Uterus (tissue), 4 donors: ENCODE measurements around the gene SERINC2. TPM values are rescaled to one million over a fixed set of nuclear protein-coding genes. Genes with fewer than 3 reads are reported as not detected.

Experiments used
- DNase-seq, 2 donors: peaks; one replicate each; pipeline ENCODE4 v3.0.0-alpha.2; 2019 to 2020
- H3K27ac ChIP-seq, 2 donors: fragments of 200-600 bp; sonication (generic); 1 replicate in 1 of 2; 2 replicates in 1 of 2; pipeline ENCODE4 v1.5.1; 2016 to 2018
- H3K27me3 ChIP-seq, 2 donors: fragments of 200-600 bp; sonication (generic); one replicate each; pipeline ENCODE4 v1.5.1; 2018 to 2019; ENCODE audit warnings: control low read depth in 1 of 2
- H3K36me3 ChIP-seq, 2 donors: fragments of 200-600 bp; sonication (generic); one replicate each; pipeline ENCODE4 v1.5.1; 2019; ENCODE audit warnings: control low read depth in 1 of 2
- H3K4me1 ChIP-seq, 2 donors: fragments of 200-600 bp; sonication (generic); one replicate each; pipeline ENCODE4 v1.5.1; 2018 to 2019; ENCODE audit warnings: control low read depth in 1 of 2
- H3K4me3 ChIP-seq, 2 donors: fragments of 200-600 bp; sonication (generic); 1 replicate in 1 of 2; 2 replicates in 1 of 2; pipeline ENCODE4 v1.5.1; 2018 to 2019; ENCODE audit warnings: mild to moderate bottlenecking in 1 of 2
- H3K9me3 ChIP-seq, 2 donors: fragments of 200-600 bp; sonication (generic); one replicate each; pipeline ENCODE4 v1.5.1; 2019; ENCODE audit warnings: control low read depth in 1 of 2
- CTCF ChIP-seq, 4 experiments: fragments of 200-600 bp in 2 of 4; fragments of 450-650 bp in 2 of 4; sonication (generic) in 2 of 4; IDR thresholded peaks; one replicate each; pipeline ENCODE4 v1.5.1; 2016 to 2019; ENCODE audit warnings: antibody characterized with exemption in 4 of 4, mild to moderate bottlenecking in 2 of 4, moderate library complexity in 1 of 4
- POLR2A ChIP-seq, 2 donors: fragments of 450-650 bp; IDR thresholded peaks; one replicate each; pipeline ENCODE4 v1.6.1; 2016; ENCODE audit warnings: antibody characterized with exemption in 2 of 2, mild to moderate bottlenecking in 1 of 2, moderate library complexity in 1 of 2
- intact Hi-C: fragments of 100-400 bp; cut with DNase I; formaldehyde crosslinking; loops from one replicate; pipeline ENCODE4 v1.15.1; 2023; ENCODE audit warnings: low total_unique reads
- total RNA-seq, 4 donors: library from RNA; depleted of rRNA in 3 of 4; stranded (reverse); fragments of >200 nt in 3 of 4; gene quantifications; one replicate each; pipeline versions ENCODE4 v1.1.0 to v1.2.4, GENCODE V29; 2014 to 2023
- donor health status: DM: yes; HTN: yes; CAD: no.

The SERINC2 gene
- total RNA-seq, 4 donors from 2014 or later: 0.29 to 3.9 (median 1.7) TPM; not detected in 1

- Histone ChIP-seq H3K27me3 (no peaks in the 10 kb centered on the region), H3K36me3 (no peaks in the 10 kb centered on the region)
- DNase-seq: no peak
Observed at GRCh38 chr1:31401241-31401640, 11.8 kb upstream of the SERINC2 start.

GRCh38 chr1:31405578-31406245 lies 7.3 kb upstream of the SERINC2 start:
- Histone ChIP-seq H3K4me3 (no peak overlapping the region), H3K36me3 (no peaks in the 10 kb centered on the region), H3K27ac (no peak overlapping the region), H3K4me1 (no peaks in the 10 kb centered on the region), H3K27me3 (no peaks in the 10 kb centered on the region), H3K9me3 (no peaks in the 10 kb centered on the region)
- DNase-seq: no peak
- no peak for TF ChIP-seq POLR2A (IDR thresholded peaks at IDR 0.05)
- no peak for TF ChIP-seq CTCF (IDR thresholded peaks at IDR 0.05)
- intact Hi-C loops: no loop called here

More at GRCh38 chr1:31401241-31401640, 11.8 kb upstream of the SERINC2 start:
- no peaks in the 10 kb centered on the region for H3K9me3 ChIP-seq
- H3K27ac ChIP-seq: no peak overlapping the region
- no peak for TF ChIP-seq CTCF (IDR thresholded peaks at IDR 0.05)
- intact Hi-C loops: no loop called here
- H3K4me3 ChIP-seq: no peak overlapping the region
- no peaks in the 10 kb centered on the region for H3K4me1 ChIP-seq

GRCh38 chr1:31407029-31407626 lies 5.9 kb upstream of the SERINC2 start:
- H3K27ac ChIP-seq: no peak overlapping the region
- H3K4me1 ChIP-seq: no peaks in the 10 kb centered on the region
- no peaks in the 10 kb centered on the region for H3K9me3 ChIP-seq
- peaks cover 0 to 8% of the 10 kb centered on the region in 2 donors for H3K27me3 ChIP-seq
- no peaks in the 10 kb centered on the region for H3K36me3 ChIP-seq
- TF ChIP-seq CTCF (IDR thresholded peaks at IDR 0.05): no peak
- no peak for TF ChIP-seq POLR2A (IDR thresholded peaks at IDR 0.05)
- H3K4me3 ChIP-seq: no peak overlapping the region
- DNase-seq: no peak
- intact Hi-C loops: no loop called here

- no peak for DNase-seq
- Histone ChIP-seq H3K27me3 (peaks cover 4 to 10% of the 10 kb centered on the region in 2 donors), H3K4me1 (peaks cover 0 to 6% of the 10 kb centered on the region in 2 donors), H3K36me3 (no peaks in the 10 kb centered on the region), H3K9me3 (no peaks in the 10 kb centered on the region), H3K4me3 (no peak overlapping the region), H3K27ac (no peak overlapping the region)
- intact Hi-C loops: no loop called here
- no peak for TF ChIP-seq POLR2A (IDR thresholded peaks at IDR 0.05)
Observed at GRCh38 chr1:31408788-31409318, 4.2 kb upstream of the SERINC2 start.

- intact Hi-C loops: loop anchor here (10.0 kb wide), 1 partner anchor 225 kb away; no protein-coding TSS in a partner anchor
- H3K27me3 ChIP-seq: peaks cover 4 to 10% of the 10 kb centered on the region in 2 donors
- H3K4me3 ChIP-seq: no peak overlapping the region
- H3K9me3 ChIP-seq: no peaks in the 10 kb centered on the region
- no peak for TF ChIP-seq POLR2A (IDR thresholded peaks at IDR 0.05)
- no peak for TF ChIP-seq CTCF (IDR thresholded peaks at IDR 0.05)
- H3K4me1 ChIP-seq: peaks cover 0 to 6% of the 10 kb centered on the region in 2 donors
- H3K36me3 ChIP-seq: no peaks in the 10 kb centered on the region
- H3K27ac ChIP-seq: no peak overlapping the region
- DNase-seq: no peak
Observed at GRCh38 chr1:31409946-31410858, 2.8 kb upstream of the SERINC2 start.
